Uterus (tissue), 4 donors: ENCODE results near the gene DPP10. TPM values are rescaled to one million over a fixed set of nuclear protein-coding genes. Genes with fewer than 3 reads are reported as not detected.

Experiments used
- DNase-seq, 2 donors: peaks; one replicate each; pipeline ENCODE4 v3.0.0-alpha.2; 2019 to 2020
- H3K27ac ChIP-seq, 2 donors: fragments of 200-600 bp; sonication (generic); 1 replicate in 1 of 2; 2 replicates in 1 of 2; pipeline ENCODE4 v1.5.1; 2016 to 2018
- H3K27me3 ChIP-seq, 2 donors: fragments of 200-600 bp; sonication (generic); one replicate each; pipeline ENCODE4 v1.5.1; 2018 to 2019; ENCODE audit warnings: control low read depth in 1 of 2
- H3K36me3 ChIP-seq, 2 donors: fragments of 200-600 bp; sonication (generic); one replicate each; pipeline ENCODE4 v1.5.1; 2019; ENCODE audit warnings: control low read depth in 1 of 2
- H3K4me1 ChIP-seq, 2 donors: fragments of 200-600 bp; sonication (generic); one replicate each; pipeline ENCODE4 v1.5.1; 2018 to 2019; ENCODE audit warnings: control low read depth in 1 of 2
- H3K4me3 ChIP-seq, 2 donors: fragments of 200-600 bp; sonication (generic); 1 replicate in 1 of 2; 2 replicates in 1 of 2; pipeline ENCODE4 v1.5.1; 2018 to 2019; ENCODE audit warnings: mild to moderate bottlenecking in 1 of 2
- H3K9me3 ChIP-seq, 2 donors: fragments of 200-600 bp; sonication (generic); one replicate each; pipeline ENCODE4 v1.5.1; 2019; ENCODE audit warnings: control low read depth in 1 of 2
- CTCF ChIP-seq, 4 experiments: fragments of 200-600 bp in 2 of 4; fragments of 450-650 bp in 2 of 4; sonication (generic) in 2 of 4; IDR thresholded peaks; one replicate each; pipeline ENCODE4 v1.5.1; 2016 to 2019; ENCODE audit warnings: antibody characterized with exemption in 4 of 4, mild to moderate bottlenecking in 2 of 4, moderate library complexity in 1 of 4
- POLR2A ChIP-seq, 2 donors: fragments of 450-650 bp; IDR thresholded peaks; one replicate each; pipeline ENCODE4 v1.6.1; 2016; ENCODE audit warnings: antibody characterized with exemption in 2 of 2, mild to moderate bottlenecking in 1 of 2, moderate library complexity in 1 of 2
- intact Hi-C: fragments of 100-400 bp; cut with DNase I; formaldehyde crosslinking; loops from one replicate; pipeline ENCODE4 v1.15.1; 2023; ENCODE audit warnings: low total_unique reads
- total RNA-seq, 4 donors: library from RNA; depleted of rRNA in 3 of 4; stranded (reverse); fragments of >200 nt in 3 of 4; gene quantifications; one replicate each; pipeline versions ENCODE4 v1.1.0 to v1.2.4, GENCODE V29; 2014 to 2023
- donor health status: DM: yes; HTN: yes; CAD: no.

DPP10 gene
- total RNA-seq, 4 donors from 2014 or later, result 33.0 TPM; not detected in 3

- H3K27me3 ChIP-seq, result no peaks in the 10 kb centered on the region
- no peak overlapping the region for H3K4me3 ChIP-seq
- no peaks in the 10 kb centered on the region for H3K36me3 ChIP-seq
- DNase-seq, result no peak
- intact Hi-C loops, result no loop called here
- TF ChIP-seq CTCF (IDR thresholded peaks at IDR 0.05) (no peak), POLR2A (IDR thresholded peaks at IDR 0.05) (no peak)
- H3K27ac ChIP-seq, result no peak overlapping the region
- H3K4me1 ChIP-seq, result no peaks in the 10 kb centered on the region
- H3K9me3 ChIP-seq, result no peaks in the 10 kb centered on the region
Observed at GRCh38 chr2:115763601-115764000, 1321.2 kb downstream of the DPP10 start.

DNA sequence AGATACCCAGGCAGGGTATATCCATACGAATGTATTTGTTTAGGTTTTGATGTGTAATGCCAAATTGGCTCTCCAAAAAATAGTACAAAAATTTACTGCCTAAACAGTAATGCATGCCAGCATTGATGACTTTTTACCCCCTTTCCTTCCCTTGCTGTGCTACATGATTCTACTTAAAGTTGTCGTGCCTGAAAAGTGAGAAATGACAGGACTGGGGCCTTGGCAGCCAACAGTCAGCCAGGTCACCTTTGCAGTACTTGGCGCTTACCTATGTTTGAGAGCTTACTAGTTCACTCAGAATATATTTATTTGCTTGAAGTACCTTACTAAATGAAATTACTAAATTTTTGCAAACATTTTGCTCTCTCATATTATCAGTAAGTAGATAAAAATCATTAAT, 1329.1 kb downstream of the DPP10 start:
- DNase-seq, result no peak
- no peak overlapping the region for H3K4me3 ChIP-seq
- TF ChIP-seq CTCF (IDR thresholded peaks at IDR 0.05) (no peak), POLR2A (IDR thresholded peaks at IDR 0.05) (no peak)
- no peaks in the 10 kb centered on the region for H3K9me3 ChIP-seq
- H3K27ac ChIP-seq, result no peak overlapping the region
- intact Hi-C loops, result no loop called here
- no peaks in the 10 kb centered on the region for H3K27me3 ChIP-seq
- H3K4me1 ChIP-seq, result no peaks in the 10 kb centered on the region
- H3K36me3 ChIP-seq, result no peaks in the 10 kb centered on the region

DNA sequence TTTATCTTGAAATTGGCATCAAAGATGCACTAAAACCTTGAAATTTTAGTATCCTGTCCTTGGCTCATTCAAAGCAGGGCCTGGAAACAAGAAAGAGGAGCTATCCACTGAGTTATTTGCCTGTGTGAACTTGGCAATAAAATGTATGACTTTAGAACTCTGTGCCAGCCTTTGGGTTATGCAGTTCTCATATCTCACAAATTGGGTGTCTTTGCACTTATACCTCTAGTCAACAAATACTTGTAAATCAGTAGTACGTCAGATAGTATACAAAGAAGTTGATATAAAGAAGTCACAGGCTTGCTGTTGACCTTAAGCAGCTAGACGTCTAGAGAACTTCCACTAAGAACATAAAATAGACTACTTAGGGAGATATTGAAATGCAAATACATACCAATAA, 1331.9 kb downstream of the DPP10 start:
- Histone ChIP-seq H3K27me3 (no peaks in the 10 kb centered on the region), H3K9me3 (no peaks in the 10 kb centered on the region), H3K27ac (no peak overlapping the region), H3K4me1 (no peaks in the 10 kb centered on the region), H3K4me3 (no peak overlapping the region), H3K36me3 (no peaks in the 10 kb centered on the region)
- TF ChIP-seq POLR2A (IDR thresholded peaks at IDR 0.05) (no peak), CTCF (IDR thresholded peaks at IDR 0.05) (no peak)
- intact Hi-C loops, result no loop called here
- no peak for DNase-seq

DNA sequence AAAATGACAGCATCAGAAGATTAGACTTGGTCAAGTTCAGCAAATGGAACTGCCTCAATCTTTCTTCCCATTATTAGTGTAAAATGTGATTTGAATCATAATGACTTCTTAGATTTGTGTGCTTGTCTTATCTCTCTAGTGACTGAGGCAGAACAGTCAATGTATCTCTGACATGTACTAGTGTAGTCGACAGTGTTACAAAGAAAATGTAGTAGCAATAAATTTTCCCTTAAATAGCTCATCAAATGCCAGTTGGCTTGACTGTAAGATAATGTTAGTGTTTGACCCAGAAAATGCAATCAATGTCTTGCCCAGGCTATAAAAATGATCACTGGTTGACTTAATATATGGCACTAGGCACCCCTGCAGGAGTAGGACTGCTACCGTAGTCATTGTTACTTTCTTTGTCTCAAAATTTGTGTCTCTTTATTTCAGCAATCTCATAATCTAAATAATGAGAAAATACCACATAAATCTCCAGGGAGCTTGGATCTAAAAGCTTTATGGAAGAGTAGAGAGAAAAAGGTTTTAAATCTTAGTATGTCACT, 1336.7 kb downstream of the DPP10 start:
- no peaks in the 10 kb centered on the region for H3K4me1 ChIP-seq
- intact Hi-C loops, result no loop called here
- H3K27me3 ChIP-seq, result no peaks in the 10 kb centered on the region
- no peaks in the 10 kb centered on the region for H3K9me3 ChIP-seq
- H3K36me3 ChIP-seq, result no peaks in the 10 kb centered on the region
- TF ChIP-seq POLR2A (IDR thresholded peaks at IDR 0.05) (no peak), CTCF (IDR thresholded peaks at IDR 0.05) (no peak)
- H3K4me3 ChIP-seq, result no peak overlapping the region
- no peak overlapping the region for H3K27ac ChIP-seq
- no peak for DNase-seq

DNA sequence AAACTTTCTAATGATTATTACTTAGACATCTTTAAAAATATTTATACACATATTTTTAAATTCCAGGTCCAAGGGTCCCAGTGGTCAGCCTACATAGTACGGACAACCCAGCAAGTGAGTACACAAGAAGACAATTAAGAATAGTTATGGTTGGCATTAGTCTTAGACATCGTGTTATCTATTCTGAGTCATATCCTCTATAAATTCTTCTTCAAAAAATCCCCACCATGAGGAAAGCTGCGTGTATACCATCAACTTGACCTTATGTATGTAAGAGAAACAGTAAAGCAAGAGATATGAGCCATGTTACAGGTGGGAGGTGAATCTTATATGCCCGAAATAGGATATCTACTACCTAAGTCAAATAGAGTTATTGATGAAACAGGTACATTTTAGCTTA, 1339.8 kb downstream of the DPP10 start:
- Histone ChIP-seq H3K4me3 (no peak overlapping the region), H3K36me3 (no peaks in the 10 kb centered on the region), H3K27ac (no peak overlapping the region), H3K4me1 (no peaks in the 10 kb centered on the region), H3K9me3 (no peaks in the 10 kb centered on the region), H3K27me3 (no peaks in the 10 kb centered on the region)
- intact Hi-C loops, result no loop called here
- TF ChIP-seq POLR2A (IDR thresholded peaks at IDR 0.05), result no peak
- TF ChIP-seq CTCF (IDR thresholded peaks at IDR 0.05), result no peak
- DNase-seq, result no peak
